AG04450 (cell line): ENCODE data around the gene PDGFA. TPM values are rescaled to one million over a fixed set of nuclear protein-coding genes. Genes with fewer than 3 reads are reported as not detected.

Experiments used
- CTCF ChIA-PET: fragments of 300-600, 350-600 bp; formaldehyde crosslinking; extraction: SDS; loops from one replicate; lab custom pipeline; 2022; ENCODE audit warnings: antibody characterized with exemption, inconsistent platforms; lab: Charles Lee
- POLR2A ChIA-PET: fragments of 350-600 bp; formaldehyde crosslinking; extraction: SDS; loops from one replicate; lab custom pipeline; 2021; ENCODE audit warnings: antibody characterized with exemption, inconsistent platforms; lab: Yijun Ruan, JAX
- DNase-seq: peaks from one replicate; pipeline ENCODE4 v3.0.0-alpha.2; 2011; ENCODE audit warnings: low read depth, low spot score
- H3K27ac ChIP-seq: one replicate; pipeline ENCODE4 v1.5.1; 2012; ENCODE audit warnings: low read depth, low read length, control low read depth
- H3K27me3 ChIP-seq: one replicate; pipeline ENCODE4 v1.6.0; 2012; ENCODE audit warnings: low read length; ENCODE audit not compliant: control insufficient read depth, insufficient read depth
- H3K4me3 ChIP-seq: 2 replicates; pipeline ENCODE4 v1.5.1; 2011; ENCODE audit warnings: mild to moderate bottlenecking, low read depth, low read length, control low read depth
- H3K9me3 ChIP-seq: 2 replicates; pipeline ENCODE4 v1.5.1; 2012; ENCODE audit warnings: low read length; ENCODE audit not compliant: control insufficient read depth, insufficient read depth
- CTCF ChIP-seq: IDR thresholded peaks from 2 replicates; pipeline ENCODE4 v1.5.1; 2011; ENCODE audit warnings: low read depth, low read length, control low read depth, inconsistent platforms
- polyA plus RNA-seq: library from polyadenylated mRNA; depleted of rRNA; stranded (reverse); fragments of >200 nt; gene quantifications from 2 replicates; pipeline ENCODE4 v1.2.3, GENCODE V29; 2011

Gene PDGFA
- polyA plus RNA-seq, 1 experiment: 2.0 TPM

- Histone ChIP-seq H3K4me3 (no peak overlapping the region), H3K9me3 (peaks cover 10% of the 10 kb centered on the region), H3K27me3 (peaks cover 4% of the 10 kb centered on the region), H3K27ac (no peak overlapping the region)
- POLR2A ChIA-PET: interaction anchor here (0.6 kb wide), 1 partner anchor 203 kb away, joined by 6 read pairs; no protein-coding TSS in a partner anchor
- no peak for DNase-seq
- CTCF ChIA-PET: no interaction called here
- no peak for TF ChIP-seq CTCF
Observed at GRCh38 chr7:561631-562373, 42.2 kb upstream of the PDGFA start.

- ChIA-PET CTCF (no interaction called here), POLR2A (no interaction called here)
- TF ChIP-seq CTCF: no peak
- no peak for DNase-seq
- Histone ChIP-seq H3K27me3 (peaks cover 4% of the 10 kb centered on the region), H3K27ac (no peak overlapping the region), H3K4me3 (no peak overlapping the region), H3K9me3 (peaks cover 11% of the 10 kb centered on the region)
Observed at GRCh38 chr7:560966-561630, 41.5 kb upstream of the PDGFA start.

- no peak overlapping the region for H3K27ac ChIP-seq
- ChIA-PET POLR2A (no interaction called here), CTCF (no interaction called here)
- H3K9me3 ChIP-seq: peaks cover 11% of the 10 kb centered on the region
- no peak for DNase-seq
- H3K27me3 ChIP-seq: peaks cover 4% of the 10 kb centered on the region
- H3K4me3 ChIP-seq: no peak overlapping the region
- TF ChIP-seq CTCF: no peak
Observed at GRCh38 chr7:559396-559705, 39.7 kb upstream of the PDGFA start.

GRCh38 chr7:557558-557881, 37.9 kb upstream of the PDGFA start:
- DNase-seq: no peak
- peaks cover 7% of the 10 kb centered on the region for H3K9me3 ChIP-seq
- POLR2A ChIA-PET: no interaction called here
- H3K4me3 ChIP-seq: no peak overlapping the region
- no peak for TF ChIP-seq CTCF
- CTCF ChIA-PET: no interaction called here
- peaks cover 7% of the 10 kb centered on the region for H3K27me3 ChIP-seq
- H3K27ac ChIP-seq: no peak overlapping the region

GRCh38 chr7:556837-557557, 37.4 kb upstream of the PDGFA start:
- Histone ChIP-seq H3K4me3 (no peak overlapping the region), H3K9me3 (peaks cover 7% of the 10 kb centered on the region), H3K27me3 (peaks cover 7% of the 10 kb centered on the region), H3K27ac (no peak overlapping the region)
- POLR2A ChIA-PET: no interaction called here
- no peak for TF ChIP-seq CTCF
- CTCF ChIA-PET: no interaction called here
- no peak for DNase-seq
